H1 (cell line): ENCODE data around the gene BLOC1S4. TPM values are rescaled to one million over a fixed set of nuclear protein-coding genes. Genes with fewer than 3 reads are reported as not detected.

Experiments
- ASH2L ChIP-seq: fragments of 200-600, 300-600 bp; sonication (generic); IDR thresholded peaks from one replicate; pipeline ENCODE4 v1.7.1; 2017; ENCODE audit warnings: low read length
- E2F6 ChIP-seq: IDR thresholded peaks from 2 replicates; pipeline ENCODE4 v1.6.1; 2012; ENCODE audit warnings: inconsistent platforms
- KDM5A ChIP-seq: fragments of 200-600 bp; IDR thresholded peaks from 2 replicates; pipeline ENCODE4 v1.7.1; 2012; ENCODE audit warnings: mild to moderate bottlenecking, low read length, inconsistent platforms, mixed read lengths
- RFX5 ChIP-seq: IDR thresholded peaks from 2 replicates; pipeline ENCODE4 v1.6.1; 2011; ENCODE audit warnings: low read depth, low read length, improper control_type of control experiment, borderline replicate concordance
- USF2 ChIP-seq: IDR thresholded peaks from 2 replicates; pipeline ENCODE4 v1.6.1; 2011; ENCODE audit warnings: low read length, improper control_type of control experiment
- polyA plus RNA-seq, 7 experiments: library from polyadenylated mRNA; depleted of rRNA in 3 of 7; stranded (reverse) in 5 of 7; unstranded in 2 of 7; fragments of >200 nt in 5 of 7; fragments of 200-250 nt in 2 of 7; gene quantifications; 1 replicate in 5 of 7; 2 replicates in 1 of 7; 4 replicates in 1 of 7; pipeline versions ENCODE4 v1.2.1 to v1.2.3, GENCODE V29; 2011 to 2013; ENCODE audit warnings: missing spikeins in 2 of 7, mixed read lengths in 2 of 7
- total RNA-seq: library from RNA; stranded (reverse); fragmentation: NEBNext Ultra II Directional; extraction: Animal tissue kit (Norgen Biotek cat#: 25700); gene quantifications from 2 replicates; pipeline ENCODE4 v1.2.1, GENCODE V29; 2021

The BLOC1S4 gene
- total and polyA plus RNA-seq, 2 of the 8 experiments (the other 6 are each of a cell fraction or from before 2014, with no cell fraction given), result 19.1 to 27.8 TPM

GRCh38 chr4:6760865-6761264, 44.9 kb downstream of the BLOC1S4 start (continued):
- TF ChIP-seq RFX5 (no peak), E2F6 (no peak), KDM5A (no peak), USF2 (no peak), ASH2L (no peak)
